Neural progenitor cell (in vitro differentiated cells): ENCODE results near the gene FUNDC2. TPM values are rescaled to one million over a fixed set of nuclear protein-coding genes. Genes with fewer than 3 reads are reported as not detected.

Source experiments
- DNase-seq: peaks from one replicate; pipeline ENCODE4 v3.0.0-alpha.2; 2016; ENCODE audit warnings: low spot score
- H2AFZ ChIP-seq: fragments of 200-600 bp; sonication (generic); replicated peaks from 2 replicates; pipeline ENCODE4 v1.6.1; 2016; ENCODE audit warnings: antibody characterized with exemption
- H3F3A ChIP-seq: fragments of 200-600 bp; sonication (generic); 2 replicates; pipeline ENCODE4 v1.6.1; 2016; ENCODE audit warnings: antibody characterized with exemption, low read depth
- H3K27ac ChIP-seq: fragments of 200-600 bp; sonication (generic); 2 replicates; pipeline ENCODE4 v1.5.1; 2016; ENCODE audit warnings: mild to moderate bottlenecking
- H3K27me3 ChIP-seq: fragments of 200-600 bp; sonication (generic); 2 replicates; pipeline ENCODE4 v1.6.1; 2016; ENCODE audit warnings: mild to moderate bottlenecking, moderate library complexity
- H3K36me3 ChIP-seq: fragments of 200-600 bp; sonication (generic); 2 replicates; pipeline ENCODE4 v1.5.1; 2016
- H3K4me1 ChIP-seq: fragments of 200-600 bp; sonication (generic); 2 replicates; pipeline ENCODE4 v1.6.1; 2016; ENCODE audit warnings: mixed run types
- H3K4me2 ChIP-seq: fragments of 200-600 bp; sonication (generic); 2 replicates; pipeline ENCODE4 v1.6.1; 2016
- H3K4me3 ChIP-seq: fragments of 200-600 bp; sonication (generic); 2 replicates; pipeline ENCODE4 v1.5.1; 2016
- H3K79me2 ChIP-seq: fragments of 200-600 bp; sonication (generic); 2 replicates; pipeline ENCODE4 v1.6.1; 2016; ENCODE audit warnings: low read depth
- H3K9ac ChIP-seq: fragments of 200-600 bp; sonication (generic); 2 replicates; pipeline ENCODE4 v1.6.1; 2016
- H3K9me3 ChIP-seq: fragments of 200-600 bp; sonication (generic); 2 replicates; pipeline ENCODE4 v1.5.1; 2016; ENCODE audit warnings: low read depth
- H4K20me1 ChIP-seq: fragments of 200-600 bp; sonication (generic); 2 replicates; pipeline ENCODE4 v1.6.1; 2016; ENCODE audit warnings: low read depth
- H3K27ac Mint-ChIP-seq: 3 replicates; pipeline ENCODE4 v1.8.0; 2021; ENCODE audit warnings: mixed read lengths
- H3K27me3 Mint-ChIP-seq: 2 replicates; pipeline ENCODE4 v1.8.0; 2022; ENCODE audit warnings: low read depth, mild to moderate bottlenecking, inconsistent platforms, moderate library complexity, mixed read lengths; ENCODE audit not compliant: insufficient read depth
- H3K36me3 Mint-ChIP-seq: 3 replicates; pipeline ENCODE4 v1.8.0; 2021; ENCODE audit warnings: mixed read lengths
- H3K4me1 Mint-ChIP-seq: 3 replicates; pipeline ENCODE4 v1.8.0; 2021; ENCODE audit warnings: mixed read lengths
- H3K4me3 Mint-ChIP-seq: 3 replicates; pipeline ENCODE4 v1.8.0; 2021; ENCODE audit warnings: mild to moderate bottlenecking, moderate library complexity, mixed read lengths
- H3K9me3 Mint-ChIP-seq: 3 replicates; pipeline ENCODE4 v1.8.0; 2020; ENCODE audit warnings: mixed read lengths
- CTCF ChIP-seq: fragments of 200-600 bp; sonication (generic); IDR thresholded peaks from 2 replicates; pipeline ENCODE4 v1.5.1; 2017; ENCODE audit warnings: antibody characterized with exemption, mild to moderate bottlenecking
- EZH2 ChIP-seq: fragments of 200-600 bp; sonication (generic); IDR thresholded peaks from 2 replicates; pipeline ENCODE4 v1.6.1; 2017; ENCODE audit warnings: antibody characterized with exemption, mild to moderate bottlenecking, moderate library complexity
- EZH2phosphoT487 ChIP-seq: fragments of 200-600 bp; sonication (generic); IDR thresholded peaks from 2 replicates; pipeline ENCODE4 v1.6.1; 2017; ENCODE audit warnings: antibody characterized with exemption
- total RNA-seq: library from RNA; depleted of rRNA; stranded (reverse); fragments of >200 nt; gene quantifications from 2 replicates; pipeline ENCODE4 v1.2.3, GENCODE V29; 2015; ENCODE audit warnings: low replicate concordance

Gene FUNDC2
- 58.8 and 70.9 TPM in 2 replicates for total RNA-seq

- H3F3A ChIP-seq = peaks cover 12% of the 10 kb centered on the region
- no peak for TF ChIP-seq CTCF
- TF ChIP-seq EZH2phosphoT487 = no peak
- TF ChIP-seq EZH2 = no peak
- H3K27ac ChIP-seq = peak within 1 kb of the TSS; percentile 90
- peaks cover 3% of the 10 kb centered on the region for H3K4me1 Mint-ChIP-seq
- peak within 1 kb of the TSS; percentile 77 for H2AFZ ChIP-seq
- peaks cover 9% of the 10 kb centered on the region for H3K79me2 ChIP-seq
- H3K4me2 ChIP-seq = peak within 1 kb of the TSS; percentile 87
- peaks cover 8% of the 10 kb centered on the region for H3K27me3 Mint-ChIP-seq
- no peaks in the 10 kb centered on the region for H3K27me3 ChIP-seq
- no peaks in the 10 kb centered on the region for H4K20me1 ChIP-seq
- peaks cover 6% of the 10 kb centered on the region for H3K4me1 ChIP-seq
- peak within 1 kb of the TSS; percentile 79 for H3K9ac ChIP-seq
- peak within 1 kb of the TSS; percentile 89 for H3K4me3 Mint-ChIP-seq
- H3K9me3 ChIP-seq = no peaks in the 10 kb centered on the region
- peaks cover 2% of the 10 kb centered on the region for H3K36me3 Mint-ChIP-seq
- no peaks in the 10 kb centered on the region for H3K36me3 ChIP-seq
- H3K27ac Mint-ChIP-seq = peak within 1 kb of the TSS; percentile 87
- H3K9me3 Mint-ChIP-seq = peaks cover 9% of the 10 kb centered on the region
- peak; percentile 93 for DNase-seq
- peak within 1 kb of the TSS; percentile 75 for H3K4me3 ChIP-seq
Observed at GRCh38 chrX:155026727-155027508, at the start of gene FUNDC2. Gene FUNDC2 (plus strand): TSS chrX:155026844. CDS start chrX:155026939, 95 bp downstream.

- H3K27ac ChIP-seq = no peak overlapping the region
- no peaks in the 10 kb centered on the region for H3K36me3 Mint-ChIP-seq
- no peaks in the 10 kb centered on the region for H3K27me3 ChIP-seq
- H3K4me3 ChIP-seq = no peak overlapping the region
- H3K9ac ChIP-seq = no peak overlapping the region
- H3K4me3 Mint-ChIP-seq = no peak overlapping the region
- no peaks in the 10 kb centered on the region for H3K4me1 ChIP-seq
- no peak for DNase-seq
- no peaks in the 10 kb centered on the region for H3F3A ChIP-seq
- no peaks in the 10 kb centered on the region for H3K4me1 Mint-ChIP-seq
- H3K36me3 ChIP-seq = no peaks in the 10 kb centered on the region
- no peaks in the 10 kb centered on the region for H3K79me2 ChIP-seq
- no peaks in the 10 kb centered on the region for H4K20me1 ChIP-seq
- peaks cover 13% of the 10 kb centered on the region for H3K9me3 Mint-ChIP-seq
- TF ChIP-seq CTCF = no peak
- TF ChIP-seq EZH2phosphoT487 = no peak
- no peak overlapping the region for H3K27ac Mint-ChIP-seq
- H3K27me3 Mint-ChIP-seq = peaks cover 2% of the 10 kb centered on the region
- peaks cover 8% of the 10 kb centered on the region for H3K9me3 ChIP-seq
- H3K4me2 ChIP-seq = no peak overlapping the region
- no peak overlapping the region for H2AFZ ChIP-seq
Observed at GRCh38 chrX:154979629-154980028, 47.0 kb upstream of the FUNDC2 start.

GRCh38 chrX:154980330-154981115 is 46.1 kb upstream of the FUNDC2 start:
- peaks cover 2% of the 10 kb centered on the region for H3K27me3 Mint-ChIP-seq
- H3K4me2 ChIP-seq = no peak overlapping the region
- no peaks in the 10 kb centered on the region for H3K27me3 ChIP-seq
- H3K27ac ChIP-seq = no peak overlapping the region
- peaks cover 8% of the 10 kb centered on the region for H3K9me3 ChIP-seq
- DNase-seq = peak; percentile 69
- H3K9ac ChIP-seq = no peak overlapping the region
- H3F3A ChIP-seq = no peaks in the 10 kb centered on the region
- H3K4me1 Mint-ChIP-seq = no peaks in the 10 kb centered on the region
- no peaks in the 10 kb centered on the region for H3K36me3 ChIP-seq
- H2AFZ ChIP-seq = no peak overlapping the region
- no peak overlapping the region for H3K4me3 Mint-ChIP-seq
- H3K36me3 Mint-ChIP-seq = no peaks in the 10 kb centered on the region
- no peaks in the 10 kb centered on the region for H3K4me1 ChIP-seq
- H3K79me2 ChIP-seq = no peaks in the 10 kb centered on the region
- H3K27ac Mint-ChIP-seq = no peak overlapping the region
- TF ChIP-seq CTCF = peak; percentile 68
- TF ChIP-seq EZH2phosphoT487 = no peak
- TF ChIP-seq EZH2 = no peak
- H4K20me1 ChIP-seq = no peaks in the 10 kb centered on the region
- no peak overlapping the region for H3K4me3 ChIP-seq
- H3K9me3 Mint-ChIP-seq = peaks cover 13% of the 10 kb centered on the region
